Activated naive CD4-positive, alpha-beta T cell treated with anti-CD3 and anti-CD28 coated beads, Interleukin-2, amount 10 ng/mL, durations not matched to agents 7 days and 5 days (primary cell): ENCODE results near the gene TRPM6.
"Not testable (repeated sequence)": the region's sequence is repeated elsewhere in the genome, so short reads cannot be mapped to it uniquely, and the experiment has no call there.

Experiments used
- CTCF ChIA-PET: fragments of 350-600 bp; sonication (Branson Sonifier 250); formaldehyde crosslinking; loops from one replicate; lab custom pipeline; 2021; ENCODE audit warnings: antibody characterized with exemption; lab: Charles Lee
- DNase-seq: peaks from one replicate; pipeline ENCODE4 v3.0.0-alpha.2; 2020
- H3K27ac Mint-ChIP-seq: one replicate; pipeline ENCODE4 v1.8.0; 2021; ENCODE audit warnings: mild to moderate bottlenecking, moderate library complexity, mixed read lengths
- H3K27me3 Mint-ChIP-seq: one replicate; pipeline ENCODE4 v1.8.0; 2021; ENCODE audit warnings: mild to moderate bottlenecking, mixed read lengths
- H3K36me3 Mint-ChIP-seq: one replicate; pipeline ENCODE4 v1.8.0; 2021; ENCODE audit warnings: mixed read lengths
- H3K4me1 Mint-ChIP-seq: one replicate; pipeline ENCODE4 v1.8.0; 2021; ENCODE audit warnings: mixed read lengths
- H3K4me3 Mint-ChIP-seq: one replicate; pipeline ENCODE4 v1.8.0; 2021; ENCODE audit warnings: mild to moderate bottlenecking, moderate library complexity, mixed read lengths
- H3K9me3 Mint-ChIP-seq: one replicate; pipeline ENCODE4 v1.8.0; 2021; ENCODE audit warnings: mixed read lengths

TRPM6 gene

GRCh38 chr9:74867483-74867882 is 20.2 kb downstream of the TRPM6 start:
- no peaks in the 10 kb centered on the region for H3K27me3 Mint-ChIP-seq

GRCh38 chr9:74865177-74865576 is 22.5 kb downstream of the TRPM6 start:
- CTCF ChIA-PET, result no interaction called here

More at GRCh38 chr9:74867483-74867882, 20.2 kb downstream of the TRPM6 start:
- no peak for DNase-seq
- Mint-ChIP-seq H3K36me3 (no peaks in the 10 kb centered on the region), H3K27ac (no peak overlapping the region), H3K9me3 (no peaks in the 10 kb centered on the region), H3K4me3 (no peak overlapping the region), H3K4me1 (no peaks in the 10 kb centered on the region)
- CTCF ChIA-PET, result no interaction called here

GRCh38 chr9:74861773-74862474 is 25.8 kb downstream of the TRPM6 start:
- no peak for DNase-seq
- Mint-ChIP-seq H3K4me1 (peaks cover 4% of the 10 kb centered on the region), H3K36me3 (no peaks in the 10 kb centered on the region), H3K27me3 (no peaks in the 10 kb centered on the region), H3K27ac (no peak overlapping the region), H3K4me3 (no peak overlapping the region), H3K9me3 (no peaks in the 10 kb centered on the region)
- CTCF ChIA-PET, result interaction anchor here (0.8 kb wide), 1 partner anchor 12 kb away, joined by 5 read pairs; no protein-coding TSS in a partner anchor

More at GRCh38 chr9:74865177-74865576, 22.5 kb downstream of the TRPM6 start:
- H3K27me3 Mint-ChIP-seq, result no peaks in the 10 kb centered on the region
- no peak for DNase-seq
- no peak overlapping the region for H3K4me3 Mint-ChIP-seq
- no peaks in the 10 kb centered on the region for H3K36me3 Mint-ChIP-seq
- no peaks in the 10 kb centered on the region for H3K9me3 Mint-ChIP-seq
- H3K4me1 Mint-ChIP-seq, result peaks cover 4% of the 10 kb centered on the region
- no peak overlapping the region for H3K27ac Mint-ChIP-seq

- no peaks in the 10 kb centered on the region for H3K27me3 Mint-ChIP-seq
These were observed 26.6 kb downstream of the TRPM6 start for GRCh38 chr9:74861071-74861470.

GRCh38 chr9:74860247-74860646 is 27.5 kb downstream of the TRPM6 start:
- H3K36me3 Mint-ChIP-seq, H3K27ac Mint-ChIP-seq, H3K4me3 Mint-ChIP-seq, DNase-seq, H3K9me3 Mint-ChIP-seq, H3K4me1 Mint-ChIP-seq, H3K27me3 Mint-ChIP-seq: not testable (repeated sequence)
- CTCF ChIA-PET, result interaction anchor here (0.6 kb wide), 1 partner anchor 17 kb away, joined by 3 read pairs; no protein-coding TSS in a partner anchor

More at GRCh38 chr9:74861071-74861470, 26.6 kb downstream of the TRPM6 start:
- CTCF ChIA-PET, result interaction anchor here (0.8 kb wide), 1 partner anchor 12 kb away, joined by 5 read pairs; no protein-coding TSS in a partner anchor
- Mint-ChIP-seq H3K4me1 (peaks cover 4% of the 10 kb centered on the region), H3K27ac (no peak overlapping the region), H3K36me3 (no peaks in the 10 kb centered on the region), H3K9me3 (no peaks in the 10 kb centered on the region), H3K4me3 (no peak overlapping the region)
- no peak for DNase-seq

- no peaks in the 10 kb centered on the region for H3K27me3 Mint-ChIP-seq
- no peak overlapping the region for H3K27ac Mint-ChIP-seq
- H3K4me1 Mint-ChIP-seq, result peaks cover 4% of the 10 kb centered on the region
- H3K36me3 Mint-ChIP-seq, result no peaks in the 10 kb centered on the region
- no peak overlapping the region for H3K4me3 Mint-ChIP-seq
- DNase-seq, result no peak
- no peaks in the 10 kb centered on the region for H3K9me3 Mint-ChIP-seq
- CTCF ChIA-PET, result interaction anchor here (0.6 to 0.7 kb wide), 2 partner anchors 16 to 89 kb away, joined by 3 to 4 read pairs; no protein-coding TSS in a partner anchor
These were observed 27.9 kb downstream of the TRPM6 start for GRCh38 chr9:74859786-74860185.

GRCh38 chr9:74858751-74859414 is 28.8 kb downstream of the TRPM6 start:
- CTCF ChIA-PET, result interaction anchor here (0.7 kb wide), 1 partner anchor 88 kb away, joined by 4 read pairs; no protein-coding TSS in a partner anchor
- Mint-ChIP-seq H3K4me1 (peaks cover 4% of the 10 kb centered on the region), H3K27ac (no peak overlapping the region), H3K27me3 (no peaks in the 10 kb centered on the region), H3K36me3 (no peaks in the 10 kb centered on the region), H3K9me3 (no peaks in the 10 kb centered on the region), H3K4me3 (no peak overlapping the region)
- DNase-seq, result no peak

- CTCF ChIA-PET, result no interaction called here
- Mint-ChIP-seq H3K4me1 (peaks cover 2% of the 10 kb centered on the region), H3K27me3 (no peaks in the 10 kb centered on the region), H3K9me3 (no peaks in the 10 kb centered on the region), H3K36me3 (no peaks in the 10 kb centered on the region), H3K4me3 (no peak overlapping the region), H3K27ac (no peak overlapping the region)
- DNase-seq, result no peak
These were observed 30.7 kb downstream of the TRPM6 start for GRCh38 chr9:74856989-74857388.

- Mint-ChIP-seq H3K36me3 (no peaks in the 10 kb centered on the region), H3K27me3 (no peaks in the 10 kb centered on the region), H3K4me1 (no peaks in the 10 kb centered on the region), H3K9me3 (no peaks in the 10 kb centered on the region), H3K4me3 (no peak overlapping the region), H3K27ac (no peak overlapping the region)
- CTCF ChIA-PET, result no interaction called here
- no peak for DNase-seq
These were observed 32.6 kb downstream of the TRPM6 start for GRCh38 chr9:74855072-74855471.

GRCh38 chr9:74853024-74853423 is 34.7 kb downstream of the TRPM6 start:
- H3K4me1 Mint-ChIP-seq, H3K27ac Mint-ChIP-seq, DNase-seq, CTCF ChIA-PET, H3K27me3 Mint-ChIP-seq, H3K4me3 Mint-ChIP-seq, H3K36me3 Mint-ChIP-seq, H3K9me3 Mint-ChIP-seq: not testable (repeated sequence)

- CTCF ChIA-PET, result no interaction called here
- no peaks in the 10 kb centered on the region for H3K9me3 Mint-ChIP-seq
- no peak overlapping the region for H3K4me3 Mint-ChIP-seq
- no peak overlapping the region for H3K27ac Mint-ChIP-seq
- H3K4me1 Mint-ChIP-seq, result no peaks in the 10 kb centered on the region
- H3K27me3 Mint-ChIP-seq, result no peaks in the 10 kb centered on the region
- DNase-seq, result no peak
- H3K36me3 Mint-ChIP-seq, result no peaks in the 10 kb centered on the region
These were observed 39.6 kb downstream of the TRPM6 start for GRCh38 chr9:74848153-74848525.

GRCh38 chr9:74847478-74848152 is 40.1 kb downstream of the TRPM6 start:
- Mint-ChIP-seq H3K4me3 (no peak overlapping the region), H3K9me3 (no peaks in the 10 kb centered on the region), H3K27me3 (no peaks in the 10 kb centered on the region), H3K36me3 (no peaks in the 10 kb centered on the region), H3K27ac (no peak overlapping the region), H3K4me1 (no peaks in the 10 kb centered on the region)
- no peak for DNase-seq
- CTCF ChIA-PET, result no interaction called here

GRCh38 chr9:74846766-74847165 is 41.0 kb downstream of the TRPM6 start:
- no peak for DNase-seq
- Mint-ChIP-seq H3K27me3 (no peaks in the 10 kb centered on the region), H3K4me3 (no peak overlapping the region), H3K27ac (no peak overlapping the region), H3K36me3 (no peaks in the 10 kb centered on the region), H3K4me1 (no peaks in the 10 kb centered on the region), H3K9me3 (no peaks in the 10 kb centered on the region)
- CTCF ChIA-PET, result no interaction called here

- Mint-ChIP-seq H3K36me3 (no peaks in the 10 kb centered on the region), H3K9me3 (no peaks in the 10 kb centered on the region), H3K4me3 (no peak overlapping the region), H3K27me3 (no peaks in the 10 kb centered on the region), H3K27ac (no peak overlapping the region), H3K4me1 (no peaks in the 10 kb centered on the region)
- CTCF ChIA-PET, result no interaction called here
- no peak for DNase-seq
These were observed 49.4 kb downstream of the TRPM6 start for GRCh38 chr9:74838351-74838750.
